ENCODE measurements around the gene SGSH. TPM values are rescaled to one million over a fixed set of nuclear protein-coding genes. Genes with fewer than 3 reads are reported as not detected.
"Not testable (repeated sequence)": the region's sequence is repeated elsewhere in the genome, so short reads cannot be mapped to it uniquely, and the experiment has no call there.

The SGSH gene
- total RNA-seq, 1 donor from 2014 or later, result 44.7 TPM

GRCh38 chr17:80213643-80213975, 6.5 kb downstream of the SGSH start:
- no peak for DNase-seq (ENCODE audit: low spot score)

GRCh38 chr17:80212962-80213642, 7.0 kb downstream of the SGSH start:
- no peak for DNase-seq (ENCODE audit: low spot score)

GRCh38 chr17:80212511-80212910, 7.6 kb downstream of the SGSH start:
- no peak for DNase-seq (ENCODE audit: low spot score)

- DNase-seq (ENCODE audit: low spot score), result no peak
Measured at GRCh38 chr17:80212109-80212508, 8.0 kb downstream of the SGSH start.

- no peak for DNase-seq (ENCODE audit: low spot score)
Measured at GRCh38 chr17:80210348-80211108, 9.6 kb downstream of the SGSH start.

GRCh38 chr17:80209765-80210164, 10.4 kb downstream of the SGSH start:
- DNase-seq (ENCODE audit: low spot score), result no peak

- no peak for DNase-seq (ENCODE audit: low spot score)
Measured at GRCh38 chr17:80208050-80208449, 12.1 kb downstream of the SGSH start.

- DNase-seq (ENCODE audit: low spot score), result no peak
Measured at GRCh38 chr17:80205811-80206210, 14.3 kb downstream of the SGSH start.

- no peak for DNase-seq (ENCODE audit: low spot score)
Measured at GRCh38 chr17:80204626-80205468, 15.3 kb downstream of the SGSH start.

GRCh38 chr17:80203471-80203963, 16.6 kb downstream of the SGSH start:
- no peak for DNase-seq (ENCODE audit: low spot score)

- DNase-seq (ENCODE audit: low spot score), result no peak
Measured at GRCh38 chr17:80202197-80202596, 17.9 kb downstream of the SGSH start.

GRCh38 chr17:80201446-80201845, 18.7 kb downstream of the SGSH start:
- DNase-seq (ENCODE audit: low spot score), result no peak

GRCh38 chr17:80199295-80199694, 20.8 kb downstream of the SGSH start:
- not testable (repeated sequence) for DNase-seq (ENCODE audit: low spot score)

- no peak for DNase-seq (ENCODE audit: low spot score)
Measured at GRCh38 chr17:80198144-80198661, 21.9 kb downstream of the SGSH start.

- DNase-seq (ENCODE audit: low spot score), result no peak
Measured at GRCh38 chr17:80196652-80197051, 23.5 kb downstream of the SGSH start.

GRCh38 chr17:80195671-80196529, 24.2 kb downstream of the SGSH start:
- no peak for DNase-seq (ENCODE audit: low spot score)

GRCh38 chr17:80195141-80195540, 25.0 kb downstream of the SGSH start:
- DNase-seq (ENCODE audit: low spot score), result no peak

GRCh38 chr17:80191865-80192661, 28.1 kb downstream of the SGSH start:
- DNase-seq (ENCODE audit: low spot score), result no peak

- no peak for DNase-seq (ENCODE audit: low spot score)
Measured at GRCh38 chr17:80191192-80191591, 28.9 kb downstream of the SGSH start.

- no peak for DNase-seq (ENCODE audit: low spot score)
Measured at GRCh38 chr17:80190716-80191115, 29.4 kb downstream of the SGSH start.

Measured in mesenteric fat pad (tissue), 1 donor.